Glutamatergic neuron (in vitro differentiated cells): Measurements from ENCODE around the gene AGAP1. TPM values are rescaled to one million over a fixed set of nuclear protein-coding genes. Genes with fewer than 3 reads are reported as not detected.

Source experiments
- DNase-seq: peaks from one replicate; pipeline ENCODE4 v3.0.0; 2022
- H3K27ac Mint-ChIP-seq: one replicate; pipeline ENCODE4 v1.8.0; 2020; ENCODE audit warnings: mild to moderate bottlenecking, mixed read lengths, inconsistent platforms; ENCODE audit not compliant: unreplicated experiment
- H3K27me3 Mint-ChIP-seq: one replicate; pipeline ENCODE4 v1.8.0; 2020; ENCODE audit warnings: mild to moderate bottlenecking, moderate library complexity, mixed read lengths, inconsistent platforms; ENCODE audit not compliant: unreplicated experiment
- H3K36me3 Mint-ChIP-seq: one replicate; pipeline ENCODE4 v1.8.0; 2020; ENCODE audit warnings: mild to moderate bottlenecking, mixed read lengths, inconsistent platforms; ENCODE audit not compliant: unreplicated experiment
- H3K4me1 Mint-ChIP-seq: one replicate; pipeline ENCODE4 v1.8.0; 2020; ENCODE audit warnings: mild to moderate bottlenecking, low read depth, mixed read lengths, inconsistent platforms; ENCODE audit not compliant: unreplicated experiment
- H3K4me3 Mint-ChIP-seq: one replicate; pipeline ENCODE4 v1.8.0; 2020; ENCODE audit warnings: mild to moderate bottlenecking, mixed read lengths, inconsistent platforms; ENCODE audit not compliant: unreplicated experiment
- H3K9me3 Mint-ChIP-seq: one replicate; pipeline ENCODE4 v1.8.0; 2020; ENCODE audit warnings: mild to moderate bottlenecking, moderate library complexity, mixed read lengths, inconsistent platforms; ENCODE audit not compliant: unreplicated experiment
- total RNA-seq: library from RNA; stranded (reverse); fragmentation: NEBNext Ultra II Directional; extraction: Animal tissue kit (Norgen Biotek cat#: 25700); gene quantifications from one replicate; pipeline ENCODE4 v1.2.1, GENCODE V29; 2021; ENCODE audit not compliant: unreplicated experiment
- TF ChIP-seq, protein P1 (sequence below): fragments of 200-600 bp; sonication (generic); IDR thresholded peaks from one replicate; pipeline ENCODE4 v1.5.0; 2021; ENCODE audit not compliant: partially characterized antibody, unreplicated experiment

AGAP1 gene
- total RNA-seq, 1 donor from 2014 or later: 153 TPM

DNA sequence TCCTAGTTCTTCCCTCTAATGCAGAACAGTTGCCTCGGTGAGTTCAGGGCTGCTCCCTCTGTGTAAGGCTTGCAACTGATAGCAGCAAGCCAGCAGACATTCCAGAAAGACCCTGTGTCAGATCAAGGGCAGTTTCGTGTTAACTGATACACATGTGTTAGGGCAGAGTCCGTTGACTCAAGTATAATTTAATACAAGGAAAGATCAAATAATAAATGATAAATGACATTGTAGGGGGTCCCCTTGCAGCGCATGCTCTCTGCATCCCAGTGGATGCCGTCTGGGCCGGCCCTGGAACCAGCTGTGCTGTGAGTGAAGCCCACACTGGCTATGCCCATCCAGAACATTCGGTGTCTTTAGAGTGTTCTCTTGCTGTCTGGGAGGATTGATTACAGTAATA, 180.3 kb downstream of the AGAP1 start:
- Mint-ChIP-seq H3K4me3 (peak overlapping the region; percentile 84), H3K27me3 (peaks cover 9% of the 10 kb centered on the region), H3K27ac (peak overlapping the region; percentile 21), H3K9me3 (peaks cover 6% of the 10 kb centered on the region), H3K4me1 (peaks cover 49% of the 10 kb centered on the region), H3K36me3 (no peaks in the 10 kb centered on the region)
- TF ChIP-seq, protein P1, sequence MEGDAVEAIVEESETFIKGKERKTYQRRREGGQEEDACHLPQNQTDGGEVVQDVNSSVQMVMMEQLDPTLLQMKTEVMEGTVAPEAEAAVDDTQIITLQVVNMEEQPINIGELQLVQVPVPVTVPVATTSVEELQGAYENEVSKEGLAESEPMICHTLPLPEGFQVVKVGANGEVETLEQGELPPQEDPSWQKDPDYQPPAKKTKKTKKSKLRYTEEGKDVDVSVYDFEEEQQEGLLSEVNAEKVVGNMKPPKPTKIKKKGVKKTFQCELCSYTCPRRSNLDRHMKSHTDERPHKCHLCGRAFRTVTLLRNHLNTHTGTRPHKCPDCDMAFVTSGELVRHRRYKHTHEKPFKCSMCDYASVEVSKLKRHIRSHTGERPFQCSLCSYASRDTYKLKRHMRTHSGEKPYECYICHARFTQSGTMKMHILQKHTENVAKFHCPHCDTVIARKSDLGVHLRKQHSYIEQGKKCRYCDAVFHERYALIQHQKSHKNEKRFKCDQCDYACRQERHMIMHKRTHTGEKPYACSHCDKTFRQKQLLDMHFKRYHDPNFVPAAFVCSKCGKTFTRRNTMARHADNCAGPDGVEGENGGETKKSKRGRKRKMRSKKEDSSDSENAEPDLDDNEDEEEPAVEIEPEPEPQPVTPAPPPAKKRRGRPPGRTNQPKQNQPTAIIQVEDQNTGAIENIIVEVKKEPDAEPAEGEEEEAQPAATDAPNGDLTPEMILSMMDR: no peak
- peak; percentile 20 for DNase-seq

DNA sequence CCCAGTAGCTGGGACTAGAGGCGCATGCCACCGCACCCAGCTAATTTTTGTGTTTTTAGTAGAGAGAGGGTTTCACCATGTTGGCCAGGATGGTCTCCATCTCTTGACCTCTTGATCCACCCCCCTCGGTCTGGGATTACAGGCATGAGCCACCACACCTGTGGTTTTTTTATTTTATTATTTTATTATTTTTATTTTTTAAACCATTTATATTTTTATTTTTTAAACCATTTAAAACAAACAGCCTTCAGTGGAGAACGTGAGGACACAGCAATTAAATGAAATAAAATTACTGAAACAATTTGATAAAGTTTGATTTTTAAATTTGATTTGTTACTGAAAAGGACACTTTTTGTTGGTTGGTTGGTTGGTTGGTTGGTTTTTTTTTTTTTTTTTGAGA, 181.0 kb downstream of the AGAP1 start:
- TF ChIP-seq, protein P1: no peak
- DNase-seq: peak; percentile 10
- H3K27ac Mint-ChIP-seq: no peak overlapping the region
- peaks cover 6% of the 10 kb centered on the region for H3K9me3 Mint-ChIP-seq
- H3K36me3 Mint-ChIP-seq: no peaks in the 10 kb centered on the region
- peak overlapping the region; percentile 84 for H3K4me3 Mint-ChIP-seq
- peaks cover 8% of the 10 kb centered on the region for H3K27me3 Mint-ChIP-seq
- H3K4me1 Mint-ChIP-seq: peaks cover 54% of the 10 kb centered on the region

DNA sequence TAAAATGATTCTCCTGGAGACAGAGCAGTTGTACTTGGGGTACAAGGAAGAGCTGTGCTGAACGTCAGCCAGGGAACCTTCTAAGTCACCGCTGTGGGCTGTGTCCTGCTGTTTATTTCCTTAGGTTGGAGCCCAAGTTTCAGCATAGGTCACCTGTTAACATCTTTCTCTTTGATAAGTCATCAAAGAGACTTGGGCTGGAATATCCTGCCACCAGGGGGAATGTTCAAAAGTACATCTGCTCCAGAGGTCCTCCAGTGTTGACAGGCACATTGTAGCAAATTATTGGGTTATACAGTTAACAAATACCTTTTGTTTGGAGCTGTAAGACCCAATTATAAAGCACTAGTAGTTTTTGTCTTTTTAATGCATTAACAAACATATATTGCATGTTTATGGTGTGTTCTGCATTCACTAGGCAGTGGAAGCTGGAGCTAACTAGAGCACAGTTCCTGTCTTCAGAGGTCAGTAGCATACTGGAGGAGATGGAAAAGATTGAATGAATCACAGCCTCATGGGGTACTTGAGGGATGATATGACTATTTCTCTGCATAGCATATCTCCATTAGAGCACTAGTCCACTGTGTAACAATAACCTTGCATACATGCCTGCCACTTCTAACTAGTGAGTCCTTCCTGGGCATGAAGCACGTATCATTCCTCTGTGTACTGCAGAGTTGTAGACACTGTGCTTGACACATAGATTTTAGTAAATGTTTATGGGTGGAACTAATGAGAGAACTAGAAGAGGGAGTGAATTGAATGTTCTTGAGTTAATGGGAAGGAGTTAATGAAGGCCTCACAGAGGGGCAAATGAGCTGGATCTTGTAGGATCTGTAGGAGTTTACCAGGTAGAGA, 182.1 kb downstream of the AGAP1 start:
- peak overlapping the region; percentile 53 for H3K27ac Mint-ChIP-seq
- TF ChIP-seq, protein P1: peak; percentile 32
- peak overlapping the region; percentile 40 for H3K4me3 Mint-ChIP-seq
- H3K36me3 Mint-ChIP-seq: no peaks in the 10 kb centered on the region
- peaks cover 60% of the 10 kb centered on the region for H3K4me1 Mint-ChIP-seq
- H3K9me3 Mint-ChIP-seq: peaks cover 8% of the 10 kb centered on the region
- peak; percentile 1 for DNase-seq
- H3K27me3 Mint-ChIP-seq: peaks cover 8% of the 10 kb centered on the region

DNA sequence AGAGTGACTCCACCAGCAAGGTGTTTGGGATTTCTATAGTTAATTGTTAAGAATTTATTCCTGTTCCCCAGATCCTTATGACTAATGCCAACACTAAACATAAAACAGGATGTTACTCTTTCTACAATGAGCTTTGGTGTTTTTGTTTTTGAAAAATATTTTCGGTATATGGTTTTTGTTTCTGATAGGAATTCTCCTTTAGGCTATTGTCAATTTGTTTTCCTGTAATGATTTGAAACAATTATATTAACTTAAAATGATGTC, 182.6 kb downstream of the AGAP1 start:
- Mint-ChIP-seq H3K9me3 (peaks cover 6% of the 10 kb centered on the region), H3K27me3 (peaks cover 7% of the 10 kb centered on the region), H3K4me1 (peaks cover 60% of the 10 kb centered on the region), H3K36me3 (no peaks in the 10 kb centered on the region), H3K4me3 (no peak overlapping the region), H3K27ac (no peak overlapping the region)
- TF ChIP-seq, protein P1: no peak
- DNase-seq: no peak

DNA sequence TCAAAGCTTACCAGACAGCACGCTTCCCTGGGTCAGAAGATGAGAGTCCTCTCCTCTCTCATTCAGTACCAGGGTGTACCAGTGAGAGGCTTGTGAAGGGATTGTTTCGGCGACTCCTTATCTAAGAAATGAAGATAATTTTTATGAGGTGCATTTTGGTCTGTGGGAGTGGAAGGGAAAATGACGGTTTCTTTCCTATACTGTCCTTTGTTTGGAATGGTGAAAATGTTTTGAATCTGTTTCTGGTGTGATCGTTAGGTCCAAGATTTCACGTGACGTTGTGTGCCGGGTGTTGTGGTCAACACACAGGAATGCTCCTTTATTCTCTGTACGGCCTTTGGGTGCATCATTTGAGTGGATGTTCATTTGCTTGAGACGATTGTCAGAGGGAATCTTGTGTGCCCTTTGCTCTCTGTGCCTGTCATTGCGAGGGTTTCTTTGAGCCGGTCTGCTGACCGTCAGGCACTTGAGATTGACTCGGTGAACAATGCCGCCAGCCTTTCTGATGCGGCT, 183.5 kb downstream of the AGAP1 start:
- peak; percentile 3 for DNase-seq
- peak overlapping the region; percentile 17 for H3K4me3 Mint-ChIP-seq

More for the DNA sequence above, 183.5 kb downstream of the AGAP1 start:
- Mint-ChIP-seq H3K36me3 (no peaks in the 10 kb centered on the region), H3K9me3 (peaks cover 3% of the 10 kb centered on the region), H3K27me3 (peaks cover 2% of the 10 kb centered on the region), H3K4me1 (peaks cover 55% of the 10 kb centered on the region), H3K27ac (peak overlapping the region; percentile 2)
- TF ChIP-seq, protein P1: no peak
